Transverse colon (tissue), 4 donors: ENCODE measurements around the gene RBM4B. TPM values are rescaled to one million over a fixed set of nuclear protein-coding genes. Genes with fewer than 3 reads are reported as not detected.
A peak's percentile ranks its signal among the peaks of the same experiment; 100 is the strongest.

Source experiments
- DNase-seq: peaks from one replicate; pipeline ENCODE4 v3.0.0-alpha.2; 2019
- H3K27ac ChIP-seq, 4 donors: fragments of 200-600 bp; sonication (generic); 2 replicates each; pipeline ENCODE4 v1.5.1; 2016 to 2018; ENCODE audit warnings: inconsistent platforms in 4 of 4
- H3K27me3 ChIP-seq: fragments of 200-600 bp; sonication (generic); 2 replicates; pipeline ENCODE4 v1.5.1; 2017; ENCODE audit warnings: inconsistent platforms
- H3K36me3 ChIP-seq, 4 donors: fragments of 200-600 bp; sonication (generic); 2 replicates each; pipeline ENCODE4 v1.5.1; 2017 to 2019; ENCODE audit warnings: inconsistent platforms in 4 of 4
- H3K4me1 ChIP-seq, 4 donors: fragments of 200-600 bp; sonication (generic); 2 replicates each; pipeline ENCODE4 v1.5.1; 2017 to 2020; ENCODE audit warnings: inconsistent platforms in 4 of 4
- H3K4me3 ChIP-seq, 4 donors: fragments of 200-600 bp; sonication (generic); 1 replicate in 1 of 4; 2 replicates in 3 of 4; pipeline versions ENCODE4 v1.5.1 to v1.6.1; 2017 to 2019; ENCODE audit warnings: inconsistent platforms in 4 of 4
- H3K9me3 ChIP-seq, 2 donors: fragments of 200-600 bp; sonication (generic); 2 replicates each; pipeline ENCODE4 v1.5.1; 2017 to 2019; ENCODE audit warnings: inconsistent platforms in 2 of 2
- EP300 ChIP-seq: sonication (generic); formaldehyde crosslinking; IDR thresholded peaks from one replicate; pipeline ENCODE4 v1.6.1; 2017; ENCODE audit warnings: antibody characterized with exemption, low read depth
- POLR2A ChIP-seq: fragments of 450-650 bp; IDR thresholded peaks from one replicate; pipeline ENCODE4 v1.6.1; 2016; ENCODE audit warnings: antibody characterized with exemption, mild to moderate bottlenecking, moderate library complexity
- POLR2AphosphoS5 ChIP-seq, 3 donors: sonication (generic); formaldehyde crosslinking; IDR thresholded peaks; one replicate each; pipeline ENCODE4 v1.6.1; 2016; ENCODE audit warnings: antibody characterized with exemption in 3 of 3
- WGBS, 2 donors: methylation state at CpG; one replicate each; pipeline ENCODE4 v1.1.5; 2018; ENCODE audit warnings: low coverage in 1 of 2; 5-methylcytosine and 5-hydroxymethylcytosine counted together
- in situ Hi-C, 4 donors: fragments of 200-750 bp; cut with MboI; loops; one replicate each; pipeline versions ENCODE4 v1.15.0 to v1.15.1; 2017; ENCODE audit warnings: low sequenced_read_pairs in 3 of 4, low pct_ligation_motif_present in 1 of 4, low pct_unique_long_range_greater_than_20kb in 1 of 4
- intact Hi-C: fragments of 100-400 bp; cut with DNase I; formaldehyde crosslinking; loops from one replicate; pipeline ENCODE4 v1.15.1; 2023; ENCODE audit warnings: low total_unique reads
- total RNA-seq, 4 donors: library from RNA; depleted of rRNA; stranded (reverse); fragments of >200 nt; gene quantifications; one replicate each; pipeline ENCODE4 v1.1.0, GENCODE V29; 2016
- TF ChIP-seq, protein P1 (sequence below), 5 experiments: fragments of 200-600 bp in 3 of 5; fragments of 450-650 bp in 2 of 5; sonication (generic) in 3 of 5; IDR thresholded peaks; 1 replicate in 2 of 5; 2 replicates in 3 of 5; pipeline ENCODE4 v1.5.1; 2016 to 2017; ENCODE audit warnings: antibody characterized with exemption in 5 of 5, inconsistent platforms in 3 of 5, mild to moderate bottlenecking in 2 of 5, moderate library complexity in 1 of 5

The RBM4B gene
- total RNA-seq, 4 donors from 2014 or later: 14.2 to 22.1 (median 15.5) TPM

DNA sequence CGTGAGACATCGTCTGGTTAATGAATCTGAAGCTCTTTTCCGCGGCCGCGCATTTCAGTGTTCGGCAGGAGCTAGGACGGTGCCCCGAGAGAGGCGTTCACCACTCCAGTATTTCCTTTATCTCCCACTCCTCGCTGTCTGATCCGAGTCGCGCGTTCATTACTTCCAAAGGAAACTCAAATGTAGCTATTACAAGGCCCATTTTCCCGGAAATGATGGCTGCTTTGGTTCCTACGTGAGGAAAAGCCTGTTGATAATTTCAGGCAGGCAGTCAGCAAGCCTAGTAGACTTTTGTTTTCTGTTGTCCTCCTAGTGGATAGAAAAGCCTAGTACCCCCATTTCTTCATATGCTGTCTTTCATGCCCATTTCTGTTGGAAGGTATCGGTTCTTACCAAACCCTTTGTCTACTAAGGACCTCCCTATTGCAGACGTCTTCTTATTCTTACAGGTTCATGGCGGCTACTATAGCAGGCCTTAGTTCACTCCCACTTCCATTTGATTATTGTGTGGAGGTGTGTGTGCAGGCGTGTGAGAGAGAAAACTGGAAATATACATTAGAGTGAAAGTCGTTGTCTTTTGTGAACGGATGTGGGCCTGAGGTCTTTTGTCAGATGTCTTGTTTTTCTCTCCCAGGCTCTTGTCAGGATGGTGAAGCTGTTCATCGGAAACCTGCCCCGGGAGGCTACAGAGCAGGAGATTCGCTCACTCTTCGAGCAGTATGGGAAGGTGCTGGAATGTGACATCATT lies 38.4 kb downstream of the RBM4B start:
- Histone ChIP-seq H3K9me3 (no peaks in the 10 kb centered on the region), H3K36me3 (peaks cover 0 to 27% (median 13%) of the 10 kb centered on the region in 4 donors), H3K4me1 (peaks cover 26 to 66% (median 53%) of the 10 kb centered on the region in 4 donors), H3K27ac (peak overlapping the region; percentile 90 to 94 (median 92)), H3K4me3 (peak overlapping the region; percentile 56 to 88 (median 64)), H3K27me3 (no peaks in the 10 kb centered on the region)
- 2 to 6% methylated on average over 11 to 27 of the region's 27 CpGs for WGBS, 2 donors
- intact Hi-C loops: loop anchor here (10.0 kb wide), 1 partner anchor 636 kb away; no protein-coding TSS in a partner anchor
- DNase-seq: peak; percentile 20
- no peak for TF ChIP-seq EP300
- TF ChIP-seq, protein P1, sequence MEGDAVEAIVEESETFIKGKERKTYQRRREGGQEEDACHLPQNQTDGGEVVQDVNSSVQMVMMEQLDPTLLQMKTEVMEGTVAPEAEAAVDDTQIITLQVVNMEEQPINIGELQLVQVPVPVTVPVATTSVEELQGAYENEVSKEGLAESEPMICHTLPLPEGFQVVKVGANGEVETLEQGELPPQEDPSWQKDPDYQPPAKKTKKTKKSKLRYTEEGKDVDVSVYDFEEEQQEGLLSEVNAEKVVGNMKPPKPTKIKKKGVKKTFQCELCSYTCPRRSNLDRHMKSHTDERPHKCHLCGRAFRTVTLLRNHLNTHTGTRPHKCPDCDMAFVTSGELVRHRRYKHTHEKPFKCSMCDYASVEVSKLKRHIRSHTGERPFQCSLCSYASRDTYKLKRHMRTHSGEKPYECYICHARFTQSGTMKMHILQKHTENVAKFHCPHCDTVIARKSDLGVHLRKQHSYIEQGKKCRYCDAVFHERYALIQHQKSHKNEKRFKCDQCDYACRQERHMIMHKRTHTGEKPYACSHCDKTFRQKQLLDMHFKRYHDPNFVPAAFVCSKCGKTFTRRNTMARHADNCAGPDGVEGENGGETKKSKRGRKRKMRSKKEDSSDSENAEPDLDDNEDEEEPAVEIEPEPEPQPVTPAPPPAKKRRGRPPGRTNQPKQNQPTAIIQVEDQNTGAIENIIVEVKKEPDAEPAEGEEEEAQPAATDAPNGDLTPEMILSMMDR (IDR thresholded peaks at IDR 0.05): peak in 2 of 5 experiments; percentile 9 to 15
- in situ Hi-C loops: no loop called here

- 1 to 3% methylated on average over 6 to 62 of the region's 63 CpGs for WGBS, 2 donors
- Histone ChIP-seq H3K36me3 (peaks cover 0 to 19% (median 7%) of the 10 kb centered on the region in 4 donors), H3K4me1 (peaks cover 21 to 58% (median 47%) of the 10 kb centered on the region in 4 donors), H3K9me3 (no peaks in the 10 kb centered on the region), H3K27ac (peak within 1 kb of the TSS; percentile 90 to 94 (median 92)), H3K4me3 (peak within 1 kb of the TSS; percentile 56 to 88 (median 64)), H3K27me3 (no peaks in the 10 kb centered on the region)
- intact Hi-C loops: loop anchor here (10.0 kb wide), 1 partner anchor 636 kb away; no protein-coding TSS in a partner anchor
- in situ Hi-C loops: no loop called here
- peak; percentile 95 to 97 (median 97) for TF ChIP-seq POLR2AphosphoS5 (IDR thresholded peaks at IDR 0.05)
- peak; percentile 94 for TF ChIP-seq POLR2A
- no peak for TF ChIP-seq EP300
- TF ChIP-seq, protein P1 (IDR thresholded peaks at IDR 0.05): peak in 3 of 5 experiments; percentile 11 to 32 (median 25)
- peak; percentile 98 for DNase-seq
Measured at GRCh38 chr11:66638177-66639065, 39.3 kb downstream of the RBM4B start, which contains the start of gene RBM4. Gene RBM4, plus strand, starts transcription at chr11:66638703. Its CDS starts 1,009 bp downstream, at chr11:66639712.

GRCh38 chr11:66637557-66638176 lies 40.0 kb downstream of the RBM4B start:
- no peak for DNase-seq

More at GRCh38 chr11:66637557-66638176, 40.0 kb downstream of the RBM4B start:
- H3K4me1 ChIP-seq: peaks cover 21 to 55% (median 41%) of the 10 kb centered on the region in 4 donors
- H3K27ac ChIP-seq: peak overlapping the region; percentile 89 to 94 (median 90)
- H3K27me3 ChIP-seq: no peaks in the 10 kb centered on the region
- TF ChIP-seq EP300 (no peak), POLR2A (no peak), POLR2AphosphoS5 (IDR thresholded peaks at IDR 0.05) (no peak)
- TF ChIP-seq, protein P1 (IDR thresholded peaks at IDR 0.05): no peak
- peak overlapping the region; percentile 36 to 88 (median 62) for H3K4me3 ChIP-seq
- 41 to 65% methylated on average over 5 to 12 of the region's 12 CpGs for WGBS, 2 donors
- no peaks in the 10 kb centered on the region for H3K9me3 ChIP-seq
- in situ Hi-C loops: no loop called here
- intact Hi-C loops: loop anchor here (10.0 kb wide), 1 partner anchor 637 kb away; no protein-coding TSS in a partner anchor
- H3K36me3 ChIP-seq: peaks cover 0 to 17% (median 4%) of the 10 kb centered on the region in 4 donors
